Measurements from ENCODE around the gene C1QTNF8.

The C1QTNF8 gene

GRCh38 chr16:1050921-1051320, 45.1 kb downstream of the C1QTNF8 start:
- Histone ChIP-seq H3K27me3 (ENCODE audit: insufficient read depth, low read length) (no peaks in the 10 kb centered on the region; the same call in 1 of the 2 replicates), H3K9ac (ENCODE audit: low read length) (no peak overlapping the region), H2AFZ (ENCODE audit: low read length) (no peak overlapping the region), H3F3A (ENCODE audit: insufficient read depth, low read length) (no peaks in the 10 kb centered on the region), H3K79me2 (ENCODE audit: insufficient read depth, low read length) (no peaks in the 10 kb centered on the region), H3K4me2 (ENCODE audit: low read length) (no peak overlapping the region), H4K20me1 (ENCODE audit: insufficient read depth, low read length) (no peaks in the 10 kb centered on the region), H3K4me3 (ENCODE audit: low read depth, low read length, poor library complexity, severe bottlenecking) (no peak overlapping the region), H3K4me1 (ENCODE audit: insufficient read depth, low read length, severe bottlenecking) (no peaks in the 10 kb centered on the region), H3K9me3 (ENCODE audit: low read length) (no peaks in the 10 kb centered on the region), H3K27ac (ENCODE audit: low read depth, low read length, poor library complexity, severe bottlenecking) (no peak overlapping the region), H3K9me2 (ENCODE audit: low read depth, low read length) (no peaks in the 10 kb centered on the region), H3K36me3 (ENCODE audit: insufficient read depth, low read length) (no peaks in the 10 kb centered on the region)
- no peak for TF ChIP-seq CTCF (IDR thresholded peaks at IDR 0.05; ENCODE audit: low read length)
- no peak for TF ChIP-seq EZH2 (IDR thresholded peaks at IDR 0.05; ENCODE audit: borderline replicate concordance, low read length)

GRCh38 chr16:1050516-1050915, 45.5 kb downstream of the C1QTNF8 start:
- no peak for TF ChIP-seq CTCF (IDR thresholded peaks at IDR 0.05; ENCODE audit: low read length)
- no peak for TF ChIP-seq EZH2 (IDR thresholded peaks at IDR 0.05; ENCODE audit: borderline replicate concordance, low read length)
- H3K27ac ChIP-seq (ENCODE audit: low read depth, low read length, poor library complexity, severe bottlenecking) = no peak overlapping the region
- no peaks in the 10 kb centered on the region for H3K4me1 ChIP-seq (ENCODE audit: insufficient read depth, low read length, severe bottlenecking)
- no peaks in the 10 kb centered on the region for H3F3A ChIP-seq (ENCODE audit: insufficient read depth, low read length)
- H3K9ac ChIP-seq (ENCODE audit: low read length) = no peak overlapping the region
- no peaks in the 10 kb centered on the region for H3K9me2 ChIP-seq (ENCODE audit: low read depth, low read length)
- no peaks in the 10 kb centered on the region for H4K20me1 ChIP-seq (ENCODE audit: insufficient read depth, low read length)
- H3K36me3 ChIP-seq (ENCODE audit: insufficient read depth, low read length) = no peaks in the 10 kb centered on the region
- no peak overlapping the region for H3K4me2 ChIP-seq (ENCODE audit: low read length)
- no peaks in the 10 kb centered on the region for H3K79me2 ChIP-seq (ENCODE audit: insufficient read depth, low read length)
- H3K27me3 ChIP-seq (ENCODE audit: insufficient read depth, low read length) = no peaks in the 10 kb centered on the region; the same call in 1 of the 2 replicates
- no peaks in the 10 kb centered on the region for H3K9me3 ChIP-seq (ENCODE audit: low read length)
- H3K4me3 ChIP-seq (ENCODE audit: low read depth, low read length, poor library complexity, severe bottlenecking) = no peak overlapping the region
- no peak overlapping the region for H2AFZ ChIP-seq (ENCODE audit: low read length)

GRCh38 chr16:1049976-1050247, 46.1 kb downstream of the C1QTNF8 start:
- no peaks in the 10 kb centered on the region for H4K20me1 ChIP-seq (ENCODE audit: insufficient read depth, low read length)
- no peak overlapping the region for H3K9ac ChIP-seq (ENCODE audit: low read length)
- H3K4me1 ChIP-seq (ENCODE audit: insufficient read depth, low read length, severe bottlenecking) = no peaks in the 10 kb centered on the region
- TF ChIP-seq CTCF (IDR thresholded peaks at IDR 0.05; ENCODE audit: low read length) (no peak), EZH2 (IDR thresholded peaks at IDR 0.05; ENCODE audit: borderline replicate concordance, low read length) (no peak)
- H3K9me2 ChIP-seq (ENCODE audit: low read depth, low read length) = no peaks in the 10 kb centered on the region
- H3K9me3 ChIP-seq (ENCODE audit: low read length) = no peaks in the 10 kb centered on the region
- no peak overlapping the region for H2AFZ ChIP-seq (ENCODE audit: low read length)
- no peaks in the 10 kb centered on the region for H3K79me2 ChIP-seq (ENCODE audit: insufficient read depth, low read length)
- H3K4me2 ChIP-seq (ENCODE audit: low read length) = no peak overlapping the region
- H3K27ac ChIP-seq (ENCODE audit: low read depth, low read length, poor library complexity, severe bottlenecking) = no peak overlapping the region
- no peaks in the 10 kb centered on the region; the same call in 1 of the 2 replicates for H3K27me3 ChIP-seq (ENCODE audit: insufficient read depth, low read length)
- no peaks in the 10 kb centered on the region for H3F3A ChIP-seq (ENCODE audit: insufficient read depth, low read length)
- no peak overlapping the region for H3K4me3 ChIP-seq (ENCODE audit: low read depth, low read length, poor library complexity, severe bottlenecking)
- H3K36me3 ChIP-seq (ENCODE audit: insufficient read depth, low read length) = no peaks in the 10 kb centered on the region

All from OCI-LY1 (cell line).